NCI-H187 treated with DMSO at 0.1 percent for 48 hours (cell line): Measurements from ENCODE around the gene PIGX.
A peak's percentile ranks its signal among the peaks of the same experiment; 100 is the strongest.
"Not testable (repeated sequence)": the region's sequence is repeated elsewhere in the genome, so short reads cannot be mapped to it uniquely, and the experiment has no call there.

Experiments used
- DNase-seq: peaks from one replicate; lab custom pipeline; 2025; lab: John Stamatoyannopoulos, UW

Gene PIGX

DNA sequence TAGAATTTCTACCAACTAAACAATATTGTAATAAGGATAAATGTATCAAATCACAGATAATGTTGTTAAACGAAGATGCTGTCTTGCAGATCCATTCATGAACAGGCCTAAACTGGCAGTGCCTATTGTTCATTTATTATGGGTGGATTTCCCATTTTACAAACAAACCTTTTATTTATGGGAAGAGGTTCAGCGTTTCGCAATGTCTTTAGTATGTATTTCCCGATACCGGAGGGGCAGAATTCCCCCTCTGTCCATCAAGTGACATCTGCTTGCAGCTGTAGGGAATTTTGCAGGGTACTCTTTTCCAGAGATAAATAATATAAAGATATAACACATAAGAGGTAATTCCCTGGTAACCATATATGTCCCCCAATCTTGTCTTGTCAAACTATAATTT lies 5.8 kb upstream of the PIGX start:
- DNase-seq = no peak

DNA sequence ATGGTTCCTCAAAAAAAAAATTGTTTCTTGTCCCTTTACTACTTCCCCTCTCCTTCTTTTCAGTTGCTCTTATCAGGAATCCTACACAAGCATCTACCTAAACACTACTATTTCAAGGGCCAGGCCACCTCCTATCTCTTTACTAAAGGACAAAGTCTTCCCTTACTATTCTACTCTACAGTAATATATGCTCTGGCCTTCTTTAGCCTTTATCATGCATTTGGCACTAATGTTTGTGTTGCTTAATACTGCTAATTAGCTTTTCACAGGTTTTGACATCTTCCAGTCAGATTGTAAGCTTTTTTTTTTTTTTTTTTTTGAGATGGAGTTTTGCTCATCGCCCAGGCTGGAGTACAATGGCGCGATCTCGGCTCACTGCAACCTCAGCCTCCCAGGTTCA lies 5.4 kb upstream of the PIGX start:
- no peak for DNase-seq

DNA sequence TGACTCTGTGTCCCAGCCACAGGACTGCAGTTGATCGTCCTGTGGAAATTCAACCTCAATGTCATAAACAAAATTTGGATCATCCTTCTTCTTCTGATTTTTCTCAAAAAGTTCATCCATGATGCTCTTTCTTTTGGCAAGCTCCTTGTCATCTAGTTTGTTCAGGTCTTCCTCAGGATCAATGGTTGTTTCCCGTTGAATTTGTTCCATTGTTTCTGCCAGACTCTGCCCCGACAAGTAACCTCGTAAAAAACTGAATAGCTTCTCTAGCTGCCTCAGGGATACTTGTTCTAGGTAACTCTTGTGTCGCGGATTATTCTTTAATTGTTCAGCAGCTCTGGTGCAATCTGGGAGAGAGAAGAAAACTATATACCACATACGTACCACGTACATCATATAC lies 4.6 kb upstream of the PIGX start:
- DNase-seq = no peak

DNA sequence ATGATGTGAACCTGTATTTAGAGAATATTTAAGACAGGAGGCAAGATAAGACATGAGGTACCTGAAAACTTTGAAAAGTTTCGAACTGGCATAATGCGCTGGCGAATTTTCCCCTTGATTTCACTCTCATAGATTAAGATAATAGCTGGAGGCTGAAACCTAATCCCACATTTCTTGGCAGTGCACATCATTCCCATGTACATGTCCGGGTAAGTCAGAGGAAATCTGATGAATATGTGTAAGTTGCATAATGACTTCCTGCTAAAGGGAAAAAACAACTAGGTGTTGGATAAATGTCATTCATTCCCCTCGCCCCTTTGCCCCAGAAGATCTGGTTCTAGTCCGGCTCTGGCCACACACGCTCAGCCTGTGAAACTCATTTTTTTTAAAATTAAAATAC lies 3.7 kb upstream of the PIGX start:
- no peak for DNase-seq

DNA sequence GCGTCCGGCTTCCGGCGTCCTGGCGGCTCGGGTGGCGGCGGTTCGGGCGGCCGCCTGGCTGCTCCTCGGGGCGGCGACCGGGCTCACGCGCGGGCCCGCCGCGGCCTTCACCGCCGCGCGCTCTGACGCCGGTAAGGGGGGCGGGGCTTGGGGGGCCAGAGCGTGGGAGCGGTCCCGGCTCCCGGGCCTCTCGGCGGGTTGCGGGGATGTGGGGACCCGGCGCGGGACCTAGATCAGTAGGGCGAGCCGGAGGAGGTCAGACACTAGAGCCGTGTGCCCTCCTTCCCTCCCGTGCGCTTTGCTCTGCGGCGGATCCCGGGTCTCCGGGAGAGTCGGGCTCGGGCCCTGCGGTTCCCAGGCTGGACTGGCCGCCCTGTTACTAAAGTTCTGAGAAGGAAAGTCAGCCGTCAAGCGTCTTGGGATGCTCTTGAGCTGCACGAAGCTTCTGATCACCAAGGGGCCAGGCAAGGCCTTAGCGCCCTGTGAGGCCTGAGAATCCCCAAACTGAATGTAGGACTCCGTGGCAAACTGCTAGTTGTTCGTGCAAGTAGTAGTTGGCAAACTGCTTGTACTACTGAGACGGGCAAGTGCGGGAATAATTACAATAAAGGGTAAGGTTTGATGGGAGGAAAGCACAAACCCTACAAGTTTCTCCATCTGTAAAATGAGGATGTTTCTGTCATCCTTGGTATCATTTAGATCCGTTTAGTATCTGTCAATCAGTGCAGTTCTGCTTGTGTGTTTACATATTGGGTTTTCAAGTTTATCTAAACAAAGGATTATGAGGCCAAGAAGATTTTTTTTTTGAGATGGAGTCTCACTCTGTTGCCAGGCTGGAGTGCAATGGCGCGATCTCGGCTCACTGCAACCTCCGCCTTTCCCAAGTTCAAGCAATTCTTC lies 587 bp downstream of the PIGX start:
- DNase-seq = no peak

DNA sequence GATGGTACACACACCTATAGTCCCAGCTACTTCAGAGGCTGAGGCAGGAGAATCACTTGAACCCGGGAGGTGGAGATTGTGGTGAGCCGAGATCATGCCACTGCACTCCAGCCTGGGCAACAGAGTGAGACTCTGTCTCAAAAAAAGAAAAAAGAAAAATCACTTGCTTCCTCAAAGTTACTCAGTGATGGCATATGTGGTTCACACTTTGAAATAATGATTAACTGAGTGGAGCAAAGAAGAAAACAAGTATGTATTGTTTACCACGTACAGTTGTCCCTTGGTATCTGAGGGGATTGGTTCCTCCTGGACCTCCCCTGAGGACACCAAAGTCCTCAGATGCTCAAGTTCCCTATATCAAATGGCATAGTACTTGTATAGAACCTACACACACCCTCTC lies 5.0 kb downstream of the PIGX start:
- DNase-seq = not testable (repeated sequence)

- DNase-seq = no peak
Measured at GRCh38 chr3:196721097-196721496, 8.9 kb downstream of the PIGX start.

- DNase-seq = no peak
Measured at GRCh38 chr3:196726788-196727675, 14.9 kb downstream of the PIGX start.

DNA sequence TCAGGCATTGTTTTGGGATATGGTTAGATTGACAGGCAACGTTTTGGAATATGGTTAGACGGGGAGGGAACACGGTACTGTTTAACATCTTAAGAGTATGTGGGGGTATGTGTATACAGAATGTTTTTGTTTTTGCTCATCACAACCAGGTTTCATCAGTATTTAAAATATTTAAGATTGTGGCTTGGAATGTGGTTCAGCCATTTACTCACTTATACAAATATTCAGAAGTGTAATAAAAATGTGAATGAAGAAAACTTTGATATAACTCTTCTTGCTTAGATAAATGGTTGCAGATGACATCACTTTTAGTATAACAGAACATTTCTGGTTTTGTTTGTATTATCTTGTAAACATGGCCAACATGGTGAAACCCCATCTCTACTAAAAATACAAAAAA lies 23.6 kb downstream of the PIGX start:
- DNase-seq = no peak

DNA sequence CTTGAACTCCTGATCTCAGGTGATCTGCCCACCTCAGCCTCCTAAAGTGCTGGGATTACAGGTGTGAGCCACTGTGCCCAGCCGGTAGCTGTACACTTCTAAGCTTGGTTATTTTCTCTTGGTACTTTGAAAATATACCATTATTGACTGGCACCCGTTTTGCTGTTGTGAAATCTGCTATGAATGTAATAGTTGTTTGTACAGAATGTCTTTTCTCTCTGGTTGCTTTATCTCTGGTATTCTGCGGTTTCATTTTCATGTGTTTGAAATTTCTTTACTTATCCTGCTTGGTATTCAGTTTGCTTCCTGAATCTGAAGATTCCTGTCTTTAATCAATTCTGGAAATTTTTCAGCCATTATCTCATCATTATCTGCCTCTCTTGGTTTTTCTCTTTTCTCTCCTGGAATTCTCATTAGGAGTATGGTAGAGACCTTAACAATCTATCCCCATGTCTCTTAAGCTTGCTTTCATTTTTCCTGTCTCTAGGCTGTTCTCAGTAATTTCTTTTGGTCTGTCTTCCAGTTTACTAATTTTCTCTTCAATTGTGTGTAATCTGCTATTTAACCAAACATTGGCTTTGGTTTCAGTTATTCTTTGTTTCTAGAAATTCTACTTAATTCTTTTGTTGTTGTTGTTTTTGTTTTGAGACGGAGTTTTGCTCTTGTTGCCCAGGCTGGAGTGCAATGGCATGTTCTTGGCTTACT lies 24.6 kb downstream of the PIGX start:
- no peak for DNase-seq

- no peak for DNase-seq
Measured at GRCh38 chr3:196737655-196738054, 25.5 kb downstream of the PIGX start.

DNA sequence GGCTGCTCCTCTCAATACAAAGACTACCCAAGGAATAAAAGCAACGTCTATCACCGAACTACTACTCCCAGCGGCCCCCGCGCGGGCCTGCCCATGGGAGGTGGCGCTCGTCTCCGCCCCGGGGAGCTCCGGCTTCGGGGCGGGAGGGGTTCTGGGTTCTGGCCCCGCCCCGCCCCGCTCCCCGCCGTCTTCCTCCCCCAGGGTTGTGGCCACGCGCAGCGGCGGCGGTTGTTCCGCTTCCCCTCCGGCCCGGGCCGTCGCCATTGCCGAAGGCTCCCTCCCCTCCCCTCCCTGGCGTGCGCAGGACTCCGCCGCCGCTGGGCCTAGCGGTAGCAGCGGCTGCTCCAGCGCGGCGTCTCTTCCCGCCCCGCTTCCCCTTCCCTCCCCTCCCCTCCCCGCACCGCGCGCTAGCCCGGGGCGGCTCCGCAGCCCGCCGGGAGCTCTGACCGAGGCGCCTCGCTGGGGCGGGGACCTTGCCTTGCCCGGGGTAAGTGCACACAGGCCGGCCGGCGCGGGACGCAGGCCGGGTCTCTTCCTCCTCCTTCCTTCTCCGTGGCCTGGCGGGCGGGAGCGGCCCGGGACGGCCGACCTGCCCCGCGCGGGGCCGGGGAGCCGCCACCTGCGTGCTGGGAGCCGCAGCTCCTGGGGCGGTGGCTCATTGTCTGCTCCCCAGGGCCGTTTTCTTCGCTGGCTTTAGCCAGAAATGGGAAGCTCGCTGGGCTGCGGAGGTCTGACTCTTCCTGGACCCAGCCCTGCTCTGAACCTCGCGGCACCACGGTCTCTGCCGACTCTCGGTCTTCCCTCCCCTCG lies 27.7 kb downstream of the PIGX start, which contains the start of gene PAK2:
Gene PAK2, plus strand, starts transcription at position 187 of the 810 bp plus-strand sequence. CDS start 42,790 bp downstream, outside the sequence.
- peak; percentile 61 for DNase-seq

DNA sequence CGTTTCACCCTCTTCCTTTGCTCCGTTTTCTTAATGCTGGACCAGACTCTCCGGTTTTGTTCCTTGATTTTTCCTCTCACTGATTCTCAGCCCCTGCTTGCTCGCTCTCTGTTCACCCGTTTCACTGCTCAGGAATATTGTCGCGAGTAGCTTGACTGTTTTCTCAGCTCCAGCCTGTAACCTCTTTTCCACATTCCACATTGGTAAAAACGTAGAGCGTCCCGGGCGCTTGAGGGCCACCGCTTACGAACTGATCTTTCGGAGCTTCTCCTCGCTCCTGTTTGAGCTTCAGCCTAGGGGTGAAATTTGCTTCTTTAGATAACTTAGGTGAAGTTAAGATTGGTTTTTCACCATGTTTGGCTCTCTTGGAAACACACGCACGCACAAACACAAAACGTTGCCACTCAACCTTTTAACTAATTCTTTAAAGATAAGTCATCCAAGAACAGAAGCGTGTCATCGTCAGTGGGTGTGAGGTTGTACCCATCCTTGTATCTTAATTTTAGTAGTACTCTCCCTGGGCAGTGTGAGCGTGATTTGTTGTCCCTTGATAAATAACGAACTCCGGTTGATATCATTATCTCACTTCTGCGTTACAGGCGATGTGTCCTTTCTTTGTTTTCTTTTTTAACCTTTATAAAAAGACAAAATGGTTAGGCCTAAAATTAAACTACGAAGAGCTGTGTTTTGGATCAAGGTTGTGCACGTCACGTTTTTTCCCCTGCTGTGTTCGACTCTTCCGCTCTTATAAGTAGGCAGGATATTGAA lies 28.5 kb downstream of the PIGX start:
- DNase-seq = peak; percentile 4

- no peak for DNase-seq
Measured at GRCh38 chr3:196741249-196741889, 29.2 kb downstream of the PIGX start.

- not testable (repeated sequence) for DNase-seq
Measured at GRCh38 chr3:196743569-196743968, 31.4 kb downstream of the PIGX start.

- DNase-seq = no peak
Measured at GRCh38 chr3:196749125-196749524, 36.9 kb downstream of the PIGX start.

- no peak for DNase-seq
Measured at GRCh38 chr3:196753201-196753600, 41.0 kb downstream of the PIGX start.

DNA sequence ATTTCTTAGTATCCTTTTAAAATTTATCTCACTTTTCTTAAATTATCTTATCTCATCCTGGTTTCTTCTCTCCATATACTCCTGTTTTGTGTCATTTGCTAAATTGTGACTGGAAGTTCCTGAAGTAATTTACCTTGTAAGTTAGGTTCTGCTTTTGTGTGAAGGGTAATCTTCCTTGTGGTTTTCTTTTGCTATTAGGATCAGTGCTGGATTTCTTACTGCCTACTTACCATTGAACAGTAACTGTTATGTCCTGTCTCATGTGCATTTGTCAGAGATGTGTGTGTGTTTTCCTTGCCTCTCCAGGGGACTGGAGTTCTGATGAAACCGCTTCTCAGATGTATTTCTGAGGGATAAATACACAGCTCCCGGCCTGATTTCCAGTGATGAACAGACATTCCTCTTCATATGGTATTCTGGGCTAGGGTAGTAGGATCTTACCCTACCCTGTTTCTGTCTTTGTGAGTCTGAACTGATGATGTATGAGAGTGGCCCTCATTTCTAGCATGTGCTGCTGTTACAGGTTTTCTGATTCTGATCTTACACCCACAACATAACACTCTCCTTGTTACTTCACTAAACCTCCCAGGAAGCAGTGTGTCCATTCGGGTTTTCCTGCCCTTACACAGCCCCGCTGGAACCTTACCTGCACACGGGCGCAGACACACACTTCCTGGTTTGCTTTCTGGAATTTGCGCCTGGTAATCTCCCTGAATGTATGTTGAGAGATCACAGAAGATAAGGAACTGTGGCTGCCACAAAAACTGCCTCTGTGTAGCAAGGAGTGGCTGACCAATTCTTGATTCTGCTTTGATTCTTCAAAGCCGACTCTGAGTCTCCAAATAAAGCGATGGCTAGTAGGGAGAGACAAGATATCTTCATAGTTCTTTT lies 42.2 kb downstream of the PIGX start:
- DNase-seq = no peak

DNA sequence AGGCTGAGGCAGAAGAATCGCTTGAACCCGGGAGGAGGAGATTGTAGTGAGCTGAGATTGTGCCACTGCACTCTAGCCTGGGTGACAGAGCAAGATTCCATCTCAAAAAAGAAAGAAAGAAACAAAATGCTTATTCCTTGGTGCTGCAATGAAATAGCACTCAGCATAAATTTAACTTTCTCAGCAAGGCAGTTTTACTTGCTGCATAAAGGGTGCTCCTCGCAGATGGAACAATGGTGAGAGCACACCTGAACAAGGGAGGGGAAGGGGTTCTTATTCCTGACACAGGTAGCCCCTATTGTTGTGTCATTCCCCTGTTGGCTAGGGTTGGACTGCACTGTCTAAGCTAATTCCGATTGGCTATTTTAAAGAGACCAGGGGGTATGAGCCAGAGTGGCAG lies 44.6 kb downstream of the PIGX start:
- no peak for DNase-seq
